HepG2 (cell line): ENCODE data around the gene ANAPC1. TPM values are rescaled to one million over a fixed set of nuclear protein-coding genes. Genes with fewer than 3 reads are reported as not detected.

ENCODE experiments used
- HIVEP1 ChIP-seq: sonication (generic); formaldehyde crosslinking; IDR thresholded peaks from 2 replicates; pipeline ENCODE4 v1.4.0; 2020; ENCODE audit warnings: mild to moderate bottlenecking, missing genetic modification reagents
- HOXA7 ChIP-seq: sonication (generic); formaldehyde crosslinking; IDR thresholded peaks from 2 replicates; pipeline ENCODE4 v1.8.1; 2022; ENCODE audit warnings: mild to moderate bottlenecking, missing genetic modification reagents, moderate library complexity
- MEIS1 ChIP-seq: sonication (generic); formaldehyde crosslinking; IDR thresholded peaks from 2 replicates; pipeline ENCODE4 v1.9.0; 2021; ENCODE audit warnings: mild to moderate bottlenecking, missing genetic modification reagents, moderate library complexity, borderline replicate concordance
- RXRB ChIP-seq: IDR thresholded peaks from 2 replicates; pipeline ENCODE4 v1.6.1; 2016; ENCODE audit warnings: borderline replicate concordance, missing genetic modification reagents, missing compliant biosample characterization
- SMAD1 ChIP-seq: sonication (generic); formaldehyde crosslinking; IDR thresholded peaks from 2 replicates; pipeline ENCODE4 v1.4.0; 2020; ENCODE audit warnings: missing genetic modification reagents, low read depth, mild to moderate bottlenecking, borderline replicate concordance
- ZNF687 ChIP-seq: sonication (generic); formaldehyde crosslinking; IDR thresholded peaks from 2 replicates; pipeline ENCODE4 v1.5.1; 2020; ENCODE audit warnings: mild to moderate bottlenecking, missing genetic modification reagents, moderate library complexity
- polyA plus RNA-seq, 8 experiments: library from polyadenylated mRNA; depleted of rRNA in 3 of 8; stranded (reverse) in 7 of 8; unstranded in 1 of 8; fragments of >200 nt; fragmentation: Illumina TruSeq in 4 of 8; extraction: Trizol in 4 of 8; gene quantifications; 2 replicates each; pipeline versions ENCODE4 v1.2.1 to v1.2.3, GENCODE V29; 2011 to 2016; ENCODE audit warnings: low read depth in 4 of 8, missing spikeins in 1 of 8, mixed read lengths in 1 of 8; ENCODE audit not compliant: insufficient read depth in 1 of 8
- total RNA-seq, 5 experiments: library from RNA; depleted of rRNA; stranded (reverse); fragments of >200 nt; fragmentation: Illumina TruSeq; extraction: Trizol; gene quantifications; 2 replicates each; pipeline ENCODE4 v1.2.3, GENCODE V29; 2016; ENCODE audit warnings: low read depth in 1 of 5
- TF ChIP-seq, protein P1 (sequence below): sonication (generic); formaldehyde crosslinking; IDR thresholded peaks from one replicate; pipeline ENCODE4 v1.5.1; 2020; ENCODE audit warnings: mild to moderate bottlenecking, missing genetic modification reagents; ENCODE audit errors: not compliant biosample characterization
- TF ChIP-seq, protein P2 (sequence below): sonication (generic); formaldehyde crosslinking; IDR thresholded peaks from 2 replicates; pipeline ENCODE4 v1.8.0; 2022; ENCODE audit warnings: mild to moderate bottlenecking, missing genetic modification reagents, moderate library complexity
- TF ChIP-seq, protein P3 (sequence below): sonication (generic); formaldehyde crosslinking; IDR thresholded peaks from 2 replicates; pipeline ENCODE4 v1.5.0; 2020; ENCODE audit warnings: mild to moderate bottlenecking, missing genetic modification reagents
- TF ChIP-seq, protein P4 (sequence below): sonication (generic); formaldehyde crosslinking; IDR thresholded peaks from 2 replicates; pipeline ENCODE4 v1.4.0; 2020; ENCODE audit warnings: missing genetic modification reagents

The ANAPC1 gene
- total and polyA plus RNA-seq, 2 of the 13 experiments (the other 11 are each of a cell fraction or from before 2014, with no cell fraction given) = 50.0 to 89.7 TPM

- TF ChIP-seq, protein P1, sequence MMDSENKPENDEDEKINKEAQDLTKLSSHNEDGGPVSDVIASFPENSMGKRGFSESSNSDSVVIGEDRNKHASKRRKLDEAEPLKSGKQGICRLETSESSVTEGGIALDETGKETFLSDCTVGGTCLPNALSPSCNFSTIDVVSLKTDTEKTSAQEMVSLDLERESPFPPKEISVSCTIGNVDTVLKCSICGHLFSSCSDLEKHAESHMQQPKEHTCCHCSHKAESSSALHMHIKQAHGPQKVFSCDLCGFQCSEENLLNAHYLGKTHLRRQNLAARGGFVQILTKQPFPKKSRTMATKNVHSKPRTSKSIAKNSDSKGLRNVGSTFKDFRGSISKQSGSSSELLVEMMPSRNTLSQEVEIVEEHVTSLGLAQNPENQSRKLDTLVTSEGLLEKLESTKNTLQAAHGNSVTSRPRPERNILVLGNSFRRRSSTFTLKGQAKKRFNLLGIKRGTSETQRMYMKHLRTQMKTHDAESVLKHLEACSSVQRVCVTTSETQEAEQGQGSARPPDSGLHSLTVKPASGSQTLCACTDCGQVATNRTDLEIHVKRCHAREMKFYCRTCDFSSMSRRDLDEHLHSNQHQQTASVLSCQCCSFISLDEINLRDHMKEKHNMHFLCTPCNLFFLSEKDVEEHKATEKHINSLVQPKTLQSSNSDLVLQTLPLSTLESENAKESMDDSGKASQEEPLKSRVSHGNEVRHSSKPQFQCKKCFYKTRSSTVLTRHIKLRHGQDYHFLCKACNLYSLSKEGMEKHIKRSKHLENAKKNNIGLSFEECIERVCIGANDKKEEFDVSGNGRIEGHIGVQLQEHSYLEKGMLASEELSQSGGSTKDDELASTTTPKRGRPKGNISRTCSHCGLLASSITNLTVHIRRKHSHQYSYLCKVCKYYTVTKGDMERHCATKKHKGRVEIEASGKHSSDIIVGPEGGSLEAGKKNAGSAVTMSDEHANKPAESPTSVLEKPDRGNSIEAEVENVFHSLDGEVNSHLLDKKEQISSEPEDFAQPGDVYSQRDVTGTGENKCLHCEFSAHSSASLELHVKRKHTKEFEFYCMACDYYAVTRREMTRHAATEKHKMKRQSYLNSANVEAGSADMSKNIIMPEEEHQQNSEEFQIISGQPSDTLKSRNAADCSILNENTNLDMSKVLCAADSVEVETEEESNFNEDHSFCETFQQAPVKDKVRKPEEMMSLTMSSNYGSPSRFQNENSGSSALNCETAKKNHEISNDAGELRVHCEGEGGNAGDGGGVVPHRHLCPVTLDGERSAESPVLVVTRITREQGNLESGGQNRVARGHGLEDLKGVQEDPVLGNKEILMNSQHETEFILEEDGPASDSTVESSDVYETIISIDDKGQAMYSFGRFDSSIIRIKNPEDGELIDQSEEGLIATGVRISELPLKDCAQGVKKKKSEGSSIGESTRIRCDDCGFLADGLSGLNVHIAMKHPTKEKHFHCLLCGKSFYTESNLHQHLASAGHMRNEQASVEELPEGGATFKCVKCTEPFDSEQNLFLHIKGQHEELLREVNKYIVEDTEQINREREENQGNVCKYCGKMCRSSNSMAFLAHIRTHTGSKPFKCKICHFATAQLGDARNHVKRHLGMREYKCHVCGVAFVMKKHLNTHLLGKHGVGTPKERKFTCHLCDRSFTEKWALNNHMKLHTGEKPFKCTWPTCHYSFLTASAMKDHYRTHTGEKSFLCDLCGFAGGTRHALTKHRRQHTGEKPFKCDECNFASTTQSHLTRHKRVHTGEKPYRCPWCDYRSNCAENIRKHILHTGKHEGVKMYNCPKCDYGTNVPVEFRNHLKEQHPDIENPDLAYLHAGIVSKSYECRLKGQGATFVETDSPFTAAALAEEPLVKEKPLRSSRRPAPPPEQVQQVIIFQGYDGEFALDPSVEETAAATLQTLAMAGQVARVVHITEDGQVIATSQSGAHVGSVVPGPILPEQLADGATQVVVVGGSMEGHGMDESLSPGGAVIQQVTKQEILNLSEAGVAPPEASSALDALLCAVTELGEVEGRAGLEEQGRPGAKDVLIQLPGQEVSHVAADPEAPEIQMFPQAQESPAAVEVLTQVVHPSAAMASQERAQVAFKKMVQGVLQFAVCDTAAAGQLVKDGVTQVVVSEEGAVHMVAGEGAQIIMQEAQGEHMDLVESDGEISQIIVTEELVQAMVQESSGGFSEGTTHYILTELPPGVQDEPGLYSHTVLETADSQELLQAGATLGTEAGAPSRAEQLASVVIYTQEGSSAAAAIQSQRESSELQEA (CRISPR knock-in tag) = peak; percentile 25
- no peak for TF ChIP-seq HOXA7
- 0 out of 2 replicates have a peak, but pooled peaks have one; percentile 33 for TF ChIP-seq SMAD1 (CRISPR knock-in tag)
- TF ChIP-seq RXRB (CRISPR knock-in tag) = peak; percentile 90
- TF ChIP-seq, protein P2, sequence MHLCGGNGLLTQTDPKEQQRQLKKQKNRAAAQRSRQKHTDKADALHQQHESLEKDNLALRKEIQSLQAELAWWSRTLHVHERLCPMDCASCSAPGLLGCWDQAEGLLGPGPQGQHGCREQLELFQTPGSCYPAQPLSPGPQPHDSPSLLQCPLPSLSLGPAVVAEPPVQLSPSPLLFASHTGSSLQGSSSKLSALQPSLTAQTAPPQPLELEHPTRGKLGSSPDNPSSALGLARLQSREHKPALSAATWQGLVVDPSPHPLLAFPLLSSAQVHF (CRISPR knock-in tag) = no peak
- TF ChIP-seq, protein P3, sequence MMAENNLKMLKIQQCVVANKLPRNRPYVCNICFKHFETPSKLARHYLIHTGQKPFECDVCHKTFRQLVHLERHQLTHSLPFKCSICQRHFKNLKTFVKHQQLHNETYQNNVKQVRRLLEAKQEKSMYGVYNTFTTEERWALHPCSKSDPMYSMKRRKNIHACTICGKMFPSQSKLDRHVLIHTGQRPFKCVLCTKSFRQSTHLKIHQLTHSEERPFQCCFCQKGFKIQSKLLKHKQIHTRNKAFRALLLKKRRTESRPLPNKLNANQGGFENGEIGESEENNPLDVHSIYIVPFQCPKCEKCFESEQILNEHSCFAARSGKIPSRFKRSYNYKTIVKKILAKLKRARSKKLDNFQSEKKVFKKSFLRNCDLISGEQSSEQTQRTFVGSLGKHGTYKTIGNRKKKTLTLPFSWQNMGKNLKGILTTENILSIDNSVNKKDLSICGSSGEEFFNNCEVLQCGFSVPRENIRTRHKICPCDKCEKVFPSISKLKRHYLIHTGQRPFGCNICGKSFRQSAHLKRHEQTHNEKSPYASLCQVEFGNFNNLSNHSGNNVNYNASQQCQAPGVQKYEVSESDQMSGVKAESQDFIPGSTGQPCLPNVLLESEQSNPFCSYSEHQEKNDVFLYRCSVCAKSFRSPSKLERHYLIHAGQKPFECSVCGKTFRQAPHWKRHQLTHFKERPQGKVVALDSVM = no peak
- TF ChIP-seq ZNF687 (CRISPR knock-in tag) = peak; percentile 89
- no peak for TF ChIP-seq HIVEP1 (CRISPR knock-in tag)
- peak; percentile 55; the same call in 1 of the 2 replicates for TF ChIP-seq MEIS1 (CRISPR knock-in tag)
- TF ChIP-seq, protein P4, sequence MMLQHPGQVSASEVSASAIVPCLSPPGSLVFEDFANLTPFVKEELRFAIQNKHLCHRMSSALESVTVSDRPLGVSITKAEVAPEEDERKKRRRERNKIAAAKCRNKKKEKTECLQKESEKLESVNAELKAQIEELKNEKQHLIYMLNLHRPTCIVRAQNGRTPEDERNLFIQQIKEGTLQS (CRISPR knock-in tag) = 0 out of 2 replicates have a peak, but pooled peaks have one; percentile 17
Observed at GRCh38 chr2:111919794-111920608, 36.0 kb upstream of the ANAPC1 start (continued).
